HEK293 (cell line): ENCODE results near the gene CREG2.
A peak's percentile ranks its signal among the peaks of the same experiment; 100 is the strongest.

Experiments
- CTCF ChIA-PET: fragments of 350-600 bp; formaldehyde crosslinking; extraction: SDS; loops from one replicate; lab custom pipeline; 2021; ENCODE audit warnings: antibody characterized with exemption; lab: Yijun Ruan, JAX
- POLR2A ChIA-PET: fragments of 300-600 bp; formaldehyde crosslinking; extraction: SDS; loops from one replicate; lab custom pipeline; 2020; ENCODE audit warnings: antibody characterized with exemption, inconsistent platforms; lab: Yijun Ruan, JAX
- H3K27ac ChIP-seq: fragments of 200-500 bp; sonication (Bioruptor generic); 2 replicates; pipeline ENCODE4 v1.5.1; 2014; ENCODE audit warnings: low read depth, low read length, control low read depth, inconsistent platforms; ENCODE audit errors: extremely low read depth
- H3K36me3 ChIP-seq, 2 experiments: fragments of 200-500 bp in 1 of 2; sonication (Bioruptor generic) in 1 of 2; 1 replicate in 1 of 2; 2 replicates in 1 of 2; pipeline ENCODE4 v1.5.1; 2014 to 2017; ENCODE audit warnings: inconsistent platforms in 2 of 2, low read length in 2 of 2; ENCODE audit not compliant: control insufficient read depth in 2 of 2, insufficient read depth in 1 of 2
- H3K4me1 ChIP-seq: fragments of 200-500 bp; sonication (Bioruptor generic); 2 replicates; pipeline ENCODE4 v1.5.1; 2014; ENCODE audit warnings: mild to moderate bottlenecking, low read length, inconsistent platforms; ENCODE audit not compliant: control insufficient read depth, insufficient read depth
- H3K4me3 ChIP-seq: 2 replicates; pipeline ENCODE4 v1.5.1; 2011; ENCODE audit warnings: low read depth, mild to moderate bottlenecking, control low read depth, low read length, moderate library complexity
- H3K9me3 ChIP-seq: fragments of 200-500 bp; sonication (Bioruptor generic); 2 replicates; pipeline ENCODE4 v1.5.1; 2014; ENCODE audit warnings: low read depth, low read length, inconsistent platforms; ENCODE audit not compliant: control insufficient read depth, insufficient read depth
- EGR2 ChIP-seq: fragments of 450-650 bp; formaldehyde crosslinking; IDR thresholded peaks from 2 replicates; pipeline ENCODE4 v1.5.1; 2016; ENCODE audit warnings: low read depth, missing biosample characterization, missing genetic modification characterization
- KLF1 ChIP-seq: fragments of 450-650 bp; formaldehyde crosslinking; IDR thresholded peaks from 2 replicates; pipeline ENCODE4 v1.5.1; 2016; ENCODE audit warnings: missing biosample characterization, missing genetic modification characterization
- KLF16 ChIP-seq: fragments of 450-650 bp; formaldehyde crosslinking; IDR thresholded peaks from 2 replicates; pipeline ENCODE4 v1.5.1; 2017; ENCODE audit warnings: missing biosample characterization, missing genetic modification characterization
- ZBTB1 ChIP-seq: fragments of 450-650 bp; formaldehyde crosslinking; IDR thresholded peaks from 2 replicates; pipeline ENCODE4 v1.5.1; 2016; ENCODE audit warnings: missing biosample characterization, missing genetic modification characterization
- ZEB2 ChIP-seq: fragments of 450-650 bp; formaldehyde crosslinking; IDR thresholded peaks from 2 replicates; pipeline ENCODE4 v1.5.1; 2016; ENCODE audit warnings: missing biosample characterization, missing genetic modification characterization
- ZFP37 ChIP-seq: fragments of 450-650 bp; formaldehyde crosslinking; IDR thresholded peaks from 2 replicates; pipeline ENCODE4 v1.5.1; 2016; ENCODE audit warnings: missing biosample characterization, missing genetic modification characterization
- ZNF16 ChIP-seq: fragments of 450-650 bp; formaldehyde crosslinking; IDR thresholded peaks from 2 replicates; pipeline ENCODE4 v1.5.1; 2016; ENCODE audit warnings: low read depth, missing biosample characterization, missing genetic modification characterization
- ZNF18 ChIP-seq: fragments of 450-650 bp; formaldehyde crosslinking; IDR thresholded peaks from 2 replicates; pipeline ENCODE4 v1.5.1; 2016; ENCODE audit warnings: missing biosample characterization, missing genetic modification characterization
- ZNF184 ChIP-seq: fragments of 450-650 bp; IDR thresholded peaks from 2 replicates; pipeline ENCODE4 v1.5.1; 2018; ENCODE audit warnings: missing biosample characterization, mild to moderate bottlenecking, missing genetic modification characterization
- ZNF23 ChIP-seq: fragments of 450-650 bp; formaldehyde crosslinking; IDR thresholded peaks from 2 replicates; pipeline ENCODE4 v1.5.1; 2016; ENCODE audit warnings: missing biosample characterization, missing genetic modification characterization, borderline replicate concordance
- ZNF391 ChIP-seq: fragments of 450-650 bp; formaldehyde crosslinking; IDR thresholded peaks from 2 replicates; pipeline ENCODE4 v1.5.1; 2016; ENCODE audit warnings: low read depth, missing biosample characterization, missing genetic modification characterization, borderline replicate concordance
- ZNF510 ChIP-seq: fragments of 450-650 bp; formaldehyde crosslinking; IDR thresholded peaks from 2 replicates; pipeline ENCODE4 v1.5.1; 2018; ENCODE audit warnings: mild to moderate bottlenecking, missing genetic modification characterization, missing biosample characterization; ENCODE audit not compliant: insufficient replicate concordance
- ZNF521 ChIP-seq: fragments of 450-650 bp; formaldehyde crosslinking; IDR thresholded peaks from 2 replicates; pipeline ENCODE4 v1.5.1; 2017; ENCODE audit warnings: missing biosample characterization, mild to moderate bottlenecking, missing genetic modification characterization
- ZNF555 ChIP-seq: fragments of 450-650 bp; formaldehyde crosslinking; conservative IDR thresholded peaks from 2 replicates; pipeline ENCODE4 v1.5.1; 2017; ENCODE audit warnings: missing biosample characterization, mild to moderate bottlenecking, missing genetic modification characterization, inconsistent platforms
- ZNF585B ChIP-seq: fragments of 450-650 bp; formaldehyde crosslinking; IDR thresholded peaks from 2 replicates; pipeline ENCODE4 v1.5.1; 2016; ENCODE audit warnings: missing biosample characterization, missing genetic modification characterization
- ZNF747 ChIP-seq: fragments of 450-650 bp; formaldehyde crosslinking; IDR thresholded peaks from 2 replicates; pipeline ENCODE4 v1.5.1; 2016; ENCODE audit warnings: missing biosample characterization, missing genetic modification characterization
- TF ChIP-seq, protein P1 (sequence below): fragments of 450-650 bp; formaldehyde crosslinking; IDR thresholded peaks from 2 replicates; pipeline ENCODE4 v1.5.1; 2016; ENCODE audit warnings: missing biosample characterization, missing genetic modification characterization
- TF ChIP-seq, protein P2 (sequence below): fragments of 450-650 bp; formaldehyde crosslinking; IDR thresholded peaks from 2 replicates; pipeline ENCODE4 v1.5.1; 2016; ENCODE audit warnings: missing biosample characterization, missing genetic modification characterization
- TF ChIP-seq, protein P3 (sequence below): fragments of 450-650 bp; formaldehyde crosslinking; IDR thresholded peaks from 2 replicates; pipeline ENCODE4 v1.5.1; 2016; ENCODE audit warnings: missing biosample characterization, missing genetic modification characterization, low read depth
- TF ChIP-seq, protein P4 (sequence below): fragments of 450-650 bp; formaldehyde crosslinking; IDR thresholded peaks from 2 replicates; pipeline ENCODE4 v1.5.1; 2016; ENCODE audit warnings: missing biosample characterization, missing genetic modification characterization
- TF ChIP-seq, protein P5 (sequence below): fragments of 450-650 bp; IDR thresholded peaks from 2 replicates; pipeline ENCODE4 v1.5.1; 2018; ENCODE audit warnings: missing biosample characterization, mild to moderate bottlenecking, missing genetic modification characterization

The CREG2 gene

GRCh38 chr2:101368376-101368775 lies 18.9 kb downstream of the CREG2 start (continued):
- TF ChIP-seq, protein P1, sequence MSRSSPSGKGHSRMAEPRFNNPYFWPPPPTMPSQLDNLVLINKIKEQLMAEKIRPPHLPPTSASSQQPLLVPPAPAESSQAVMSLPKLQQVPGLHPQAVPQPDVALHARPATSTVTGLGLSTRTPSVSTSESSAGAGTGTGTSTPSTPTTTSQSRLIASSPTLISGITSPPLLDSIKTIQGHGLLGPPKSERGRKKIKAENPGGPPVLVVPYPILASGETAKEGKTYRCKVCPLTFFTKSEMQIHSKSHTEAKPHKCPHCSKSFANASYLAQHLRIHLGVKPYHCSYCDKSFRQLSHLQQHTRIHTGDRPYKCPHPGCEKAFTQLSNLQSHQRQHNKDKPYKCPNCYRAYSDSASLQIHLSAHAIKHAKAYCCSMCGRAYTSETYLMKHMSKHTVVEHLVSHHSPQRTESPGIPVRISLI (tag by site-specific recombination) = no peak
- TF ChIP-seq ZNF585B (tag by site-specific recombination) (no peak), ZEB2 (tag by site-specific recombination) (no peak), ZNF184 (tag by site-specific recombination) (no peak), ZNF555 (tag by site-specific recombination) (no peak), ZNF23 (no peak)
- TF ChIP-seq, protein P2, sequence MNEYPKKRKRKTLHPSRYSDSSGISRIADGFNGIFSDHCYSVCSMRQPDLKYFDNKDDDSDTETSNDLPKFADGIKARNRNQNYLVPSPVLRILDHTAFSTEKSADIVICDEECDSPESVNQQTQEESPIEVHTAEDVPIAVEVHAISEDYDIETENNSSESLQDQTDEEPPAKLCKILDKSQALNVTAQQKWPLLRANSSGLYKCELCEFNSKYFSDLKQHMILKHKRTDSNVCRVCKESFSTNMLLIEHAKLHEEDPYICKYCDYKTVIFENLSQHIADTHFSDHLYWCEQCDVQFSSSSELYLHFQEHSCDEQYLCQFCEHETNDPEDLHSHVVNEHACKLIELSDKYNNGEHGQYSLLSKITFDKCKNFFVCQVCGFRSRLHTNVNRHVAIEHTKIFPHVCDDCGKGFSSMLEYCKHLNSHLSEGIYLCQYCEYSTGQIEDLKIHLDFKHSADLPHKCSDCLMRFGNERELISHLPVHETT (tag by site-specific recombination) = no peak
- TF ChIP-seq, protein P3, sequence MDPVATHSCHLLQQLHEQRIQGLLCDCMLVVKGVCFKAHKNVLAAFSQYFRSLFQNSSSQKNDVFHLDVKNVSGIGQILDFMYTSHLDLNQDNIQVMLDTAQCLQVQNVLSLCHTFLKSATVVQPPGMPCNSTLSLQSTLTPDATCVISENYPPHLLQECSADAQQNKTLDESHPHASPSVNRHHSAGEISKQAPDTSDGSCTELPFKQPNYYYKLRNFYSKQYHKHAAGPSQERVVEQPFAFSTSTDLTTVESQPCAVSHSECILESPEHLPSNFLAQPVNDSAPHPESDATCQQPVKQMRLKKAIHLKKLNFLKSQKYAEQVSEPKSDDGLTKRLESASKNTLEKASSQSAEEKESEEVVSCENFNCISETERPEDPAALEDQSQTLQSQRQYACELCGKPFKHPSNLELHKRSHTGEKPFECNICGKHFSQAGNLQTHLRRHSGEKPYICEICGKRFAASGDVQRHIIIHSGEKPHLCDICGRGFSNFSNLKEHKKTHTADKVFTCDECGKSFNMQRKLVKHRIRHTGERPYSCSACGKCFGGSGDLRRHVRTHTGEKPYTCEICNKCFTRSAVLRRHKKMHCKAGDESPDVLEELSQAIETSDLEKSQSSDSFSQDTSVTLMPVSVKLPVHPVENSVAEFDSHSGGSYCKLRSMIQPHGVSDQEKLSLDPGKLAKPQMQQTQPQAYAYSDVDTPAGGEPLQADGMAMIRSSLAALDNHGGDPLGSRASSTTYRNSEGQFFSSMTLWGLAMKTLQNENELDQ (tag by site-specific recombination) = no peak

GRCh38 chr2:101367508-101367907 lies 19.8 kb downstream of the CREG2 start:
- H3K9me3 ChIP-seq = no peaks in the 10 kb centered on the region
- CTCF ChIA-PET = interaction anchor here (0.6 to 1.1 kb wide), 2 partner anchors 18 to 24 kb away, joined by 3 read pairs; no protein-coding TSS in a partner anchor
- no peak overlapping the region for H3K4me3 ChIP-seq
- no peak overlapping the region for H3K27ac ChIP-seq
- no peaks in the 10 kb centered on the region for H3K4me1 ChIP-seq
- H3K36me3 ChIP-seq = no peaks in the 10 kb centered on the region
- TF ChIP-seq ZFP37 (no peak), ZNF521 (tag by site-specific recombination) (no peak), ZNF391 (no peak)
- TF ChIP-seq, all 188 proteins: peak for 0
- POLR2A ChIA-PET = no interaction called here

DNA sequence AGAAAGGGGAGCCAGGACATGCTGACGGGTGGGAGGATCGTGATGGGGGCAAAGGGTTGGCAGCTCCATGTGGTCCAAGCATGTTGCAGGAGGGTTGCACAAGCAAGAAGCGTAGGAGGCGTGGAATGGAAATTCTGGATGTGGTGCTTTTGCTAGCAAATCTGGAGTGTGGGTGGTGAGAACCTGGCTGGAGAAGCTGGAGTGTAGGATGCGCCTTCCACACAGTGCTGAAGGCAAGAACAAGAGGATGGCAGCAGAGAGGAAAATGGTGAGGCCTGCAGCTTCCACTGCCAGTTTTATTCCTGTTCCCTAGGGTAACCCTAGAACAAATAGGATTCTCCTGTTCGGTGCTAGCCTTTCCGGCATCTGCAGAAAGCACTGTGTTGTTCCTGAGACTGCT lies 22.4 kb downstream of the CREG2 start:
- no peaks in the 10 kb centered on the region for H3K36me3 ChIP-seq
- ChIA-PET POLR2A (no interaction called here), CTCF (no interaction called here)
- no peaks in the 10 kb centered on the region for H3K4me1 ChIP-seq
- H3K9me3 ChIP-seq = no peaks in the 10 kb centered on the region
- H3K4me3 ChIP-seq = no peak overlapping the region
- no peak overlapping the region for H3K27ac ChIP-seq
- TF ChIP-seq EGR2 (tag by site-specific recombination) (peak; percentile 71), ZNF510 (tag by site-specific recombination) (no peak), ZNF18 (tag by site-specific recombination) (no peak), ZBTB1 (tag by site-specific recombination) (no peak), ZNF585B (tag by site-specific recombination) (no peak), KLF1 (tag by site-specific recombination) (no peak), ZNF16 (tag by site-specific recombination) (no peak), ZNF747 (tag by site-specific recombination) (no peak), KLF16 (tag by site-specific recombination) (no peak)
- TF ChIP-seq, protein P4, sequence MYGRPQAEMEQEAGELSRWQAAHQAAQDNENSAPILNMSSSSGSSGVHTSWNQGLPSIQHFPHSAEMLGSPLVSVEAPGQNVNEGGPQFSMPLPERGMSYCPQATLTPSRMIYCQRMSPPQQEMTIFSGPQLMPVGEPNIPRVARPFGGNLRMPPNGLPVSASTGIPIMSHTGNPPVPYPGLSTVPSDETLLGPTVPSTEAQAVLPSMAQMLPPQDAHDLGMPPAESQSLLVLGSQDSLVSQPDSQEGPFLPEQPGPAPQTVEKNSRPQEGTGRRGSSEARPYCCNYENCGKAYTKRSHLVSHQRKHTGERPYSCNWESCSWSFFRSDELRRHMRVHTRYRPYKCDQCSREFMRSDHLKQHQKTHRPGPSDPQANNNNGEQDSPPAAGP (tag by site-specific recombination) = no peak
- TF ChIP-seq, protein P5, sequence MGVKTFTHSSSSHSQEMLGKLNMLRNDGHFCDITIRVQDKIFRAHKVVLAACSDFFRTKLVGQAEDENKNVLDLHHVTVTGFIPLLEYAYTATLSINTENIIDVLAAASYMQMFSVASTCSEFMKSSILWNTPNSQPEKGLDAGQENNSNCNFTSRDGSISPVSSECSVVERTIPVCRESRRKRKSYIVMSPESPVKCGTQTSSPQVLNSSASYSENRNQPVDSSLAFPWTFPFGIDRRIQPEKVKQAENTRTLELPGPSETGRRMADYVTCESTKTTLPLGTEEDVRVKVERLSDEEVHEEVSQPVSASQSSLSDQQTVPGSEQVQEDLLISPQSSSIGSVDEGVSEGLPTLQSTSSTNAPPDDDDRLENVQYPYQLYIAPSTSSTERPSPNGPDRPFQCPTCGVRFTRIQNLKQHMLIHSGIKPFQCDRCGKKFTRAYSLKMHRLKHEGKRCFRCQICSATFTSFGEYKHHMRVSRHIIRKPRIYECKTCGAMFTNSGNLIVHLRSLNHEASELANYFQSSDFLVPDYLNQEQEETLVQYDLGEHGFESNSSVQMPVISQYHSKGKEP (tag by site-specific recombination) = no peak
